ENCODE data around the gene MDC1.

MDC1 gene

GRCh38 chr6:30684386-30685156 lies 32.5 kb downstream of the MDC1 start:
- Histone ChIP-seq H3K36me3 (peaks cover 69% of the 10 kb centered on the region), H3K9me3 (ENCODE audit: severe bottlenecking) (no peaks in the 10 kb centered on the region), H3K4me3 (ENCODE audit: low read depth, low read length) (peak overlapping the region; percentile 8; the same call in 1 of the 2 replicates), H3K27ac (peak overlapping the region; percentile 98), H3K27me3 (ENCODE audit: insufficient read depth, low read depth, severe bottlenecking) (no peaks in the 10 kb centered on the region)
- DNase-seq: no peak
- TF ChIP-seq CTCF (IDR thresholded peaks at IDR 0.05; ENCODE audit: low read depth, low read length): no peak

- Histone ChIP-seq H3K4me3 (ENCODE audit: low read depth, low read length) (peak overlapping the region; percentile 8), H3K27ac (peak overlapping the region; percentile 90), H3K36me3 (peaks cover 71% of the 10 kb centered on the region), H3K9me3 (ENCODE audit: severe bottlenecking) (no peaks in the 10 kb centered on the region), H3K27me3 (ENCODE audit: insufficient read depth, low read depth, severe bottlenecking) (no peaks in the 10 kb centered on the region)
- no peak for DNase-seq
- no peak for TF ChIP-seq CTCF (IDR thresholded peaks at IDR 0.05; ENCODE audit: low read depth, low read length)
Observed at GRCh38 chr6:30683980-30684338, 33.1 kb downstream of the MDC1 start.

- Histone ChIP-seq H3K4me3 (ENCODE audit: low read depth, low read length) (peak overlapping the region; percentile 29), H3K9me3 (ENCODE audit: severe bottlenecking) (no peaks in the 10 kb centered on the region), H3K36me3 (peaks cover 71% of the 10 kb centered on the region), H3K27me3 (ENCODE audit: insufficient read depth, low read depth, severe bottlenecking) (no peaks in the 10 kb centered on the region), H3K27ac (peak overlapping the region; percentile 90)
- TF ChIP-seq CTCF (IDR thresholded peaks at IDR 0.05; ENCODE audit: low read depth, low read length): no peak
- DNase-seq: no peak
Observed at GRCh38 chr6:30683183-30683979, 33.7 kb downstream of the MDC1 start.

- H3K36me3 ChIP-seq: peaks cover 75% of the 10 kb centered on the region
- peak overlapping the region; percentile 29 for H3K4me3 ChIP-seq (ENCODE audit: low read depth, low read length)
- H3K9me3 ChIP-seq (ENCODE audit: severe bottlenecking): no peaks in the 10 kb centered on the region
- no peak for TF ChIP-seq CTCF (IDR thresholded peaks at IDR 0.05; ENCODE audit: low read depth, low read length)
- peak; percentile 69 for DNase-seq
- H3K27ac ChIP-seq: peak overlapping the region; percentile 90
- no peaks in the 10 kb centered on the region for H3K27me3 ChIP-seq (ENCODE audit: insufficient read depth, low read depth, severe bottlenecking)
Observed at GRCh38 chr6:30682143-30683117, 34.7 kb downstream of the MDC1 start.

- Histone ChIP-seq H3K4me3 (ENCODE audit: low read depth, low read length) (no peak overlapping the region), H3K27ac (peak overlapping the region; percentile 90), H3K36me3 (peaks cover 79% of the 10 kb centered on the region), H3K9me3 (ENCODE audit: severe bottlenecking) (no peaks in the 10 kb centered on the region), H3K27me3 (ENCODE audit: insufficient read depth, low read depth, severe bottlenecking) (no peaks in the 10 kb centered on the region)
- no peak for DNase-seq
- TF ChIP-seq CTCF (IDR thresholded peaks at IDR 0.05; ENCODE audit: low read depth, low read length): no peak
Observed at GRCh38 chr6:30681766-30682142, 35.3 kb downstream of the MDC1 start.
